IPS-20b (cell line): Measurements from ENCODE around the gene SNCB.

Experiments used
- H3K27ac ChIP-seq: one replicate; pipeline ENCODE4 v1.5.1; 2013; ENCODE audit warnings: low read length
- H3K27me3 ChIP-seq: 2 replicates; pipeline ENCODE4 v1.6.1; 2013; ENCODE audit warnings: mild to moderate bottlenecking, low read length, inconsistent platforms; ENCODE audit not compliant: insufficient read depth
- H3K36me3 ChIP-seq: 2 replicates; pipeline ENCODE4 v1.6.1; 2013; ENCODE audit warnings: low read depth, mild to moderate bottlenecking, inconsistent platforms, low read length, moderate library complexity; ENCODE audit not compliant: insufficient read depth
- H3K4me1 ChIP-seq: 2 replicates; pipeline ENCODE4 v1.6.1; 2013; ENCODE audit warnings: mild to moderate bottlenecking, control low read depth, inconsistent platforms, low read length, moderate library complexity; ENCODE audit not compliant: insufficient read depth
- H3K4me3 ChIP-seq: 2 replicates; pipeline ENCODE4 v1.5.1; 2013; ENCODE audit warnings: mild to moderate bottlenecking, low read length, inconsistent platforms
- H3K9ac ChIP-seq: 2 replicates; pipeline ENCODE4 v1.6.1; 2013; ENCODE audit warnings: low read depth, mild to moderate bottlenecking, inconsistent platforms, low read length, moderate library complexity
- H3K9me3 ChIP-seq: 2 replicates; pipeline ENCODE4 v1.6.1; 2013; ENCODE audit warnings: mild to moderate bottlenecking, low read depth, low read length, inconsistent platforms; ENCODE audit not compliant: insufficient read depth

SNCB gene

DNA sequence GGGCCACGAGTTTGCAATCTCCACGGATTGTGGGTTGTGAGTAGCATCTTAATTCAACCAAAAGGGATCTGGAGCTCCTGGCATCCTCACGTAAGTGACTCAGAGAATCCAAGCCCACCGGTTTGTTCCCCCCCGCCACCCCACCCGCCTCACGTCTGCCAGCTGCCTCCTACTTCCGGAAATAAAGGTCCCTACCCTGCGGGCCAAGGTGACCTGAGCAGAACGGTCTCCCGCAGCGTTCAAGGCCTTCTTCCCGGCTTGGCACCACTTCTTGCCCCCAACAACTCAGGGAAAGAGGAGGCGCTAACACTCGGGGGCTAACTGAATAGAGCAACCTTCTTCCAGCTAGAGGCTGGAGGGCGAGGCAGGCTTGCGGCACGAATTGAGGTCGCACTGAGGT is 11.6 kb downstream of the SNCB start:
- Histone ChIP-seq H3K9ac (no peak overlapping the region), H3K27ac (no peak overlapping the region), H3K4me1 (no peaks in the 10 kb centered on the region; the same call in 1 of the 2 replicates), H3K27me3 (peaks cover 83% of the 10 kb centered on the region), H3K9me3 (no peaks in the 10 kb centered on the region), H3K4me3 (peak overlapping the region; percentile 48; the same call in 1 of the 2 replicates), H3K36me3 (no peaks in the 10 kb centered on the region)

DNA sequence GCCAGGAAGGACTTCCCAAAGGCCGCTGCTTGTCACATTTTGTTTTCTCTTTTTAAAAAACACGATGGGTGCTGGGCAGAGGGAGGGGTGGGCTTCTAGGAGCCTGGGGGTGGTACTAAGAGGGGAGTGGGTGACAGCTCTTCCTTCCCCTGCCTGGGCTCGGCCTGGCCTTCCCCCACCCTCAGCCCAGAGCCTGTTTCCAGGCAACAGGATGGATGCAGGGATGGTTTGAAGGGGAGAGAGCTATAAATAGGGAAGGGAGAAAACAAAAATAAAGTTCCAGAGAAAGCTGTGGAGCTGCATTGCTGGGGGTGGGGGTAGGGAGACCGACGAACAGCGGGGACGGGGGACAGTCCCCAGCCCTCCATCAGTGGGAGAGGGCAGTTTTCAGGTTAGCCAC is 13.8 kb downstream of the SNCB start:
- Histone ChIP-seq H3K9ac (no peak overlapping the region), H3K36me3 (no peaks in the 10 kb centered on the region), H3K4me3 (no peak overlapping the region), H3K27ac (no peak overlapping the region), H3K9me3 (no peaks in the 10 kb centered on the region), H3K27me3 (peaks cover 79% of the 10 kb centered on the region), H3K4me1 (peaks cover 7% of the 10 kb centered on the region; the same call in 1 of the 2 replicates)

DNA sequence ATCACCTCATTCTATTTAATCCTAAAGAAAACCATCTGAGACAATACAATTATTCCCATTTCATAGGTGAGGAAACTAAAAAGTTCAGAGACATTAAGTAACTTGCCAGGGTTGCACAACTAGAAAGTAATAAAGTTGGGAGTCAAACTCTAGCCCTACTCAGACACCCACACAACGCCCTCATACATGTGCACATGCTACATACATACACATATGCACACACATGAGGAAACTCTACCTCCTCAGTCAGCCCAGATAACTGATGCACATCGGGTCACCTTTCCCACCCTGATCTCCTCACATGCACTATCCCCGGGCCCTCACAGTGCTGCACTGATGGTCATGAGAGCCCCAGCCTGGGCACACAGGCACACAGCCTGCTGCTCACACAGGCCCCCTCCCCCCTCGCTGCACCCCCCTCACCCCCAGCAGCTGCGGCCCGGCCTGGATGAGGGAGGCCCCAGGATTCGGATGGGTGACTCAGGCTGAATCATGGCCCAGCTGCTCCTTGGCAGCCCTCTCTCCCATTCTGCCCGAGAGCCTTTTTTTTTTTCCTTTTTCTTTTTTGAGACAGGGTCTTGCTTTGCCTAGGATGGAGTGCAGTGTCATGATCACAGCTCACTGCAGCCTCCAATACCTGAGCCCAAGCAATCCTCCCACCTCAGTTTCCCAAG is 15.4 kb downstream of the SNCB start:
- Histone ChIP-seq H3K4me1 (peaks cover 9% of the 10 kb centered on the region; the same call in 1 of the 2 replicates), H3K27me3 (peaks cover 73% of the 10 kb centered on the region), H3K36me3 (no peaks in the 10 kb centered on the region), H3K27ac (no peak overlapping the region), H3K4me3 (no peak overlapping the region), H3K9ac (no peak overlapping the region), H3K9me3 (no peaks in the 10 kb centered on the region)

DNA sequence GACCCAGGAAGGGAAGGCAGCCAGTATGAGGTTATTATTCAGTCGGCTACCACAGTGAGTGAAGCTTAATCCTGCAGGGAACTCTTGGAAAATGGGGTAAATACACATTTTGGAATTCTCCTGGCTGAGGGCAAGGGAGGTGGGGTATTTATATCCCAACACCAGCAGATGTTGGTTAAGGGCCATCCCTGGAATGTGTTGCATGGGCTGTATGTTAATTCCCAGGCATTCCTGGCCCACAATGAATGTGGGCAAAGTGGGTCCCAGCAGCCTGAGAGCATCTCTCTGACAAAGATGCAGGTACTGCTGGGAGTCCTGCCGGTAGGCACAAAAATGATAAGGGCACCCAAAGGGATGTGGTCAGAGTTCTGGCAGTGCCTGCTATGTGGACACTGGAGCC is 17.5 kb downstream of the SNCB start:
- H3K9ac ChIP-seq, result no peak overlapping the region
- H3K4me3 ChIP-seq, result no peak overlapping the region
- no peaks in the 10 kb centered on the region for H3K9me3 ChIP-seq
- no peak overlapping the region for H3K27ac ChIP-seq
- peaks cover 9% of the 10 kb centered on the region; the same call in 1 of the 2 replicates for H3K4me1 ChIP-seq
- H3K36me3 ChIP-seq, result no peaks in the 10 kb centered on the region
- peaks cover 68% of the 10 kb centered on the region for H3K27me3 ChIP-seq

DNA sequence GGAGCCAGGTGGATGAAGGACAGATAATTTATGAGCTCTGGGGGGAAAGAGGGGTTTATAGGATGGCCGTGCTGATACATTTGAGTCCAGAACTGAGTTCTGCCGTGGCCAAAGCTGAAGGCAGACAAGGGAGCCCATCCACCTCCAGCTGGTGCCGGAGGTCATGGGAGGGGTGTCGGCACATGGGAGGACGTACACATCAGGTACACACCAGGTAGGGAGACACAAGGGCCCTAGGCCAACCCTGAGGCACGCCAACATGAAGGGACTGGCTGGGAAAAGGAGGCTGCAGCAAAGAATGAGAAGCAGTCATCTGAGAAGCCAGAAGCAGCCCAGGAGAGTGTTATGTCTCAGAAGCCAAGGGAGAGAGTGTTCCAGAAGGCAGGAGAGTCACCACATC is 18.3 kb downstream of the SNCB start:
- Histone ChIP-seq H3K9me3 (no peaks in the 10 kb centered on the region), H3K27ac (no peak overlapping the region), H3K4me3 (no peak overlapping the region), H3K27me3 (peaks cover 59% of the 10 kb centered on the region), H3K4me1 (peaks cover 9% of the 10 kb centered on the region; the same call in 1 of the 2 replicates), H3K9ac (no peak overlapping the region), H3K36me3 (no peaks in the 10 kb centered on the region)

DNA sequence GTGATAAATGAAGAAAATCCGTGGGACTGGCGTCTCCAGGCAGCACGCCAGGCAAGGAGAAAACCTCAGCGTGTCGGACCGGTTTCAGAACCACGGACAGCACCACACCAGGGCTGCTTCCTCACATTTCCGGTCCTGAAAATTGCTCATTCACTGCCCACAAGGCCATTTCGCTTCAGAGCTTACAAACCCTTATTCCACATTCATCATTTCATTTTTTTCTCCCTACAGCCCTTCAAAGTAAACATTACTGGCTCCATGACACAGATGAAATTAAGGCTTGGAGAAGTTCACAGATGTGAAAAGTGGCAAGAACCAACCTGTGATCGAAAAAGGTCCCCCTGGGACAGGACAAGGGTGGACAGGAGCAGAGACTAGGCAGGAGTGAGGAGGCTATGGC is 18.9 kb downstream of the SNCB start:
- Histone ChIP-seq H3K4me3 (no peak overlapping the region), H3K36me3 (no peaks in the 10 kb centered on the region), H3K4me1 (peaks cover 9% of the 10 kb centered on the region; the same call in 1 of the 2 replicates), H3K9ac (no peak overlapping the region), H3K27ac (no peak overlapping the region), H3K9me3 (no peaks in the 10 kb centered on the region), H3K27me3 (peaks cover 54% of the 10 kb centered on the region)

DNA sequence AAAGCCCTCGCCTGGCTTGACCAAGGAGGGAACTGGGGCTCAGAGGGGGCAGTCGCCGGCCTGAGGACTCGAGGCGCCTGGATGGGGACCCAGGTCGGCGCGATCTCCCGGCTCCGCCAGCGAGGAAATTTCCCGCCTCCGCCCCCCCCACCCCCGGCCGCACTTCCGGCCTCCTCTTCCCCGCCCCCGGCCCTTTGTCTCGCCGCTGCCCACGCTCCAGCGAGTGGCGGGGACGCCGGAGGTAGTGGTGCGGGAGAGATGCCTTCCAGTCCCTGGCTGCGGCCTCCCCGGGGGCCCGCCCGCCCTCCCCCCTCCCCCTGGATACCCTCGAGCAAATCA is 19.9 kb downstream of the SNCB start:
- Histone ChIP-seq H3K36me3 (no peaks in the 10 kb centered on the region), H3K4me3 (peak overlapping the region; percentile 57; the same call in 1 of the 2 replicates), H3K9ac (no peak overlapping the region), H3K9me3 (no peaks in the 10 kb centered on the region), H3K27me3 (peaks cover 44% of the 10 kb centered on the region), H3K27ac (no peak overlapping the region), H3K4me1 (peaks cover 9% of the 10 kb centered on the region; the same call in 1 of the 2 replicates)

DNA sequence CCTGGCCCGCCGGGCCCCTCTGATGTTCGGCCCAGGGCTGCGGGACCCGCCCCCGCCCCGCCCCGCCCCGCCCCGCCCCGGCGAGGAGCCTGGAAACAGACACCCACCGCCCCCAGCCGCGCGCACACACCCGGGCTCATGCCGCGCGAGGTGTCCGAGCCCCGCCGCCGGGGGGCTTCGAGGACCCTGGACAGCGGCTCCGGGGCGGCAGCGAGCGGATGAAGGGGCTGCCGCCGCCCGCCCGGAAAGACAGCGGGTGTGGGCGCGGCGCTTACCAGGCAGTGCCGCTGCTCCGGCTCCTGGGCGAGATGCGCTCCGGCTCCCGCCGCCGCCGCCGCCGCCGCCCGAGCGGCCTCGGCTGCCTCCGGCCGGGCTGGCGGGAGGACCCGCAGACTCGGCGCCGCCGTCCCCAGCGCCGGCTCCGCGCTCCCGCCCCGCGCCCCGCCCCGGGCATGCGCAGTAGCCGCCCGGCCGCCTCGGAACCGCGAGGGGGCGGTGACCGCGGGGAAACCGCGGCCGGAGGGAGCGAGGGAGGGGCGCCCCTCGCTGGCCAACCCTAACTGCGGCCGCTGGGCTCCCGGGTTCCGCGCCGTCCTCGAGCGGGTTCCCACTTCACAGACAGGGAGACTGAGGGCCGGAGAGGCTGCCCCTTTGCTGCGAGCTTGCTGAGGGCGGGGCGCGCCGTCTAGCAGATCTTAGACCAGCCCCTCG is 20.5 kb downstream of the SNCB start, which contains the start of gene GPRIN1:
TSS of gene GPRIN1 (minus strand) at position 433 of the 711 bp plus-strand sequence. CDS start 10,322 bp downstream, outside the sequence.
- H3K4me3 ChIP-seq, result peak within 1 kb of the TSS; percentile 74
- H3K9ac ChIP-seq, result peak within 1 kb of the TSS; percentile 75
- H3K27me3 ChIP-seq, result peaks cover 42% of the 10 kb centered on the region
- no peaks in the 10 kb centered on the region for H3K9me3 ChIP-seq
- no peak within 1 kb of the TSS for H3K27ac ChIP-seq
- no peaks in the 10 kb centered on the region for H3K36me3 ChIP-seq
- H3K4me1 ChIP-seq, result peaks cover 9% of the 10 kb centered on the region; the same call in 1 of the 2 replicates

DNA sequence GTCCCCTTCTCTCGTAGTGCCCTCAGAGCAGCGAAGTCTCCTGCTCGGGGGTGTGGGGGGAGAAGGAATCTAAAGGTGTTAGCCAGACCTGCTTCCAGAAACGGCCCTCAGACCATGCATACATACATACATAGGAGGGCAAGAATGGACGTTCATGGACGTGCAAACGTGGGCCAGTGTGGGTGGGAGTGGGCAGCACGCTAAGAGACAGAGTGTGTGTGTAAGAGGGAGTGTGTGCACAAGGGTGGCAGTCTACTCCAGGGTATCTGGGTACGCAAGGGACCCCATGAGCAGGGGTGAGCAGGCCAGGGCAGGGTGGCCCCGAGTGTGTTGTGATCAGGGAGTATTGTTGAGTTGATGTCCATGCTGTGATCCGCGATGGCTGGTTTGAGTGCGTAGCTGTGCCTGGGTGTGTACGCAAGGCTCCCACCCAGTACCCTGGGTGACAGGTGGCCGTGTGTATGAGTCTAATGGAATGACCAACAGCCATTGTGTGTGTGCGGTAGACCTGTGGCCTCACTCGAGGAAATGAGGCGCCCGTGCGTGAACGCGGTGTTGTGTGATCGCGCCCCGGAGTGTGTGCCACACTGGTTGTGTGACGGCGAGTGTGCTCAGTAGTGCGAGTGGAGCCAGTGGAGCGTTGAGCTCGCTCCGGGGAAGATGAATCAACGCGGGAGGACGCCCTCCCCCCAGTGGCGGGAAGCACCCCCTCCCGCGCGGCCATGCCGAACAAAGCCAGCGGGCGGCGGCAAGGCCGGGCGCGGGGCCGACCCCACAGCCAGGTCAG is 21.2 kb downstream of the SNCB start:
- H3K9ac ChIP-seq, result peak overlapping the region; percentile 75
- H3K4me1 ChIP-seq, result peaks cover 9% of the 10 kb centered on the region; the same call in 1 of the 2 replicates
- no peaks in the 10 kb centered on the region for H3K36me3 ChIP-seq

DNA sequence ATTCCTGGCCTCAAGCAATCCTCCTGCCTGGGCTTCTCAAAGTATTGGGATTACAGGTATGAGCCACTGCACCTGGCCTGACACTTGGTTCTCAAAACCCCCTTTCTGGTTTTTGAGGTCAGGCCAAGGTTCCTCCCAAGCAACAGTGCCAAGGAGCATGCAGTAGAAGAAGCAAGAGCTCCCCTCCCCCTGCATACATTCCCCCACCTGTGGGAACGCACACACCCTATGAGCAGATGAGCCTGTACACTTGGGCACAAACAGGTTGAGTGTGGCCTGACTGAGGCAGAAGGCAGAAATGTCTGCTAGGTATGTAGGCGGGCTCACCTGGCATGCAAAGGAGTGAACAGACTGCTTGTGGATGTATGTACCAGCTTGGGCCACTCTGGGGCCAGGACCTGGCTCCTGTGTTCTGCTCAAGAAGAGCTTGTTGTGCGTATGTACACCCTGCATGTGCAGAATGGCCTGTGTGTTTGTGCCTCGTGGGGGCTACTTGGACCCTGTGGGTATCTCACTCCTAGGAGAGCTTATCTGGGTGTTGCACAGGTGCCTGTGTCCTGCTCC is 22.1 kb downstream of the SNCB start:
- Histone ChIP-seq H3K4me1 (peaks cover 9% of the 10 kb centered on the region; the same call in 1 of the 2 replicates), H3K9ac (no peak overlapping the region)

More for the DNA sequence above, 21.2 kb downstream of the SNCB start:
- peak overlapping the region; percentile 74 for H3K4me3 ChIP-seq
- no peak overlapping the region for H3K27ac ChIP-seq
- no peaks in the 10 kb centered on the region for H3K9me3 ChIP-seq
- peaks cover 39% of the 10 kb centered on the region for H3K27me3 ChIP-seq

DNA sequence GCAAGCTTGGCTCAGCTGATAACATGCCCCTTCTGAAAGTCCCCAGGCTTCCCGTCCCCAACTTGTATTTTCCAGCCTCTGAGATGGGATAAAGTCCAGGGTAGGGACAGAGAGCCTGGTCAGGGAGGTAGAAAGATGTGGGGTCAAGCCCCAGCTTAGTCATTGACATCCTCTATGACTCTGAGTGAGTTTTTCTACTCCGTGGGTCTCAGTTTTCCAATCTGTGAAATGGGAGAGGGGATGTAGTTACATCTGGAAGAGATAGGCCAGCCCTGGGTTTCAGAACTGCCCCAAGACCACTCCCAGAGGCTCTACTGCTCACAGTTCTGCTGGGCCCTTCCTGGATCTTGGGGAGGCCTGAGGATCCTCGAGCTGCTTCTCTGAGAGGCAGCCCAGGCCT is 23.5 kb downstream of the SNCB start:
- H3K27ac ChIP-seq, result no peak overlapping the region
- H3K9ac ChIP-seq, result no peak overlapping the region
- peaks cover 28% of the 10 kb centered on the region for H3K27me3 ChIP-seq
- no peaks in the 10 kb centered on the region for H3K36me3 ChIP-seq
- H3K4me3 ChIP-seq, result no peak overlapping the region
- 0 out of 2 replicates have a peak, but pooled peaks cover 2% of the 10 kb centered on the region for H3K4me1 ChIP-seq
- no peaks in the 10 kb centered on the region for H3K9me3 ChIP-seq

More for the DNA sequence above, 22.1 kb downstream of the SNCB start:
- H3K4me3 ChIP-seq, result no peak overlapping the region
- no peaks in the 10 kb centered on the region for H3K9me3 ChIP-seq
- H3K36me3 ChIP-seq, result no peaks in the 10 kb centered on the region
- H3K27ac ChIP-seq, result no peak overlapping the region
- H3K27me3 ChIP-seq, result peaks cover 32% of the 10 kb centered on the region
